HEK293 (cell line): ENCODE results near the gene SERINC4.
A peak's percentile ranks its signal among the peaks of the same experiment; 100 is the strongest.

Source experiments
- BCL6B ChIP-seq: fragments of 450-650 bp; formaldehyde crosslinking; IDR thresholded peaks from 2 replicates; pipeline ENCODE4 v1.5.1; 2017; ENCODE audit warnings: missing biosample characterization, missing genetic modification characterization
- IKZF3 ChIP-seq: fragments of 450-650 bp; IDR thresholded peaks from 2 replicates; pipeline ENCODE4 v1.5.0; 2018; ENCODE audit warnings: missing biosample characterization, mild to moderate bottlenecking, missing genetic modification characterization, moderate library complexity
- SP2 ChIP-seq: fragments of 450-650 bp; formaldehyde crosslinking; IDR thresholded peaks from 2 replicates; pipeline ENCODE4 v1.5.1; 2016; ENCODE audit warnings: missing biosample characterization, missing genetic modification characterization
- SP3 ChIP-seq: fragments of 450-650 bp; formaldehyde crosslinking; IDR thresholded peaks from 2 replicates; pipeline ENCODE4 v1.5.1; 2016; ENCODE audit warnings: missing biosample characterization, missing genetic modification characterization
- ZBTB1 ChIP-seq: fragments of 450-650 bp; formaldehyde crosslinking; IDR thresholded peaks from 2 replicates; pipeline ENCODE4 v1.5.1; 2016; ENCODE audit warnings: missing biosample characterization, missing genetic modification characterization
- ZFHX2 ChIP-seq: fragments of 450-650 bp; formaldehyde crosslinking; conservative IDR thresholded peaks from 2 replicates; pipeline ENCODE4 v1.5.1; 2016; ENCODE audit warnings: missing biosample characterization, missing genetic modification characterization
- ZNF10 ChIP-seq: fragments of 450-650 bp; formaldehyde crosslinking; IDR thresholded peaks from 2 replicates; pipeline ENCODE4 v1.5.1; 2017; ENCODE audit warnings: missing biosample characterization, missing genetic modification characterization
- ZNF132 ChIP-seq: fragments of 450-650 bp; formaldehyde crosslinking; IDR thresholded peaks from 2 replicates; pipeline ENCODE4 v1.5.1; 2017; ENCODE audit warnings: missing biosample characterization, missing genetic modification characterization, borderline replicate concordance
- ZNF18 ChIP-seq: fragments of 450-650 bp; formaldehyde crosslinking; IDR thresholded peaks from 2 replicates; pipeline ENCODE4 v1.5.1; 2016; ENCODE audit warnings: missing biosample characterization, missing genetic modification characterization
- ZNF248 ChIP-seq: fragments of 450-650 bp; formaldehyde crosslinking; IDR thresholded peaks from 2 replicates; pipeline ENCODE4 v1.5.1; 2017; ENCODE audit warnings: missing biosample characterization, missing genetic modification characterization
- ZNF26 ChIP-seq: fragments of 450-650 bp; formaldehyde crosslinking; IDR thresholded peaks from 2 replicates; pipeline ENCODE4 v1.5.1; 2016; ENCODE audit warnings: missing biosample characterization, missing genetic modification characterization
- ZNF266 ChIP-seq: fragments of 450-650 bp; formaldehyde crosslinking; IDR thresholded peaks from 2 replicates; pipeline ENCODE4 v1.5.1; 2016; ENCODE audit warnings: missing biosample characterization, missing genetic modification characterization, low read depth
- ZNF423 ChIP-seq: fragments of 450-650 bp; formaldehyde crosslinking; IDR thresholded peaks from 2 replicates; pipeline ENCODE4 v1.5.1; 2016; ENCODE audit warnings: missing biosample characterization, missing genetic modification characterization
- ZNF433 ChIP-seq: fragments of 450-650 bp; formaldehyde crosslinking; IDR thresholded peaks from 2 replicates; pipeline ENCODE4 v1.5.1; 2016; ENCODE audit warnings: missing biosample characterization, missing genetic modification characterization, low read depth
- ZNF529 ChIP-seq: fragments of 450-650 bp; formaldehyde crosslinking; IDR thresholded peaks from 2 replicates; pipeline ENCODE4 v1.5.1; 2017; ENCODE audit warnings: missing genetic modification characterization, missing biosample characterization; ENCODE audit not compliant: insufficient replicate concordance
- ZNF530 ChIP-seq: fragments of 450-650 bp; formaldehyde crosslinking; IDR thresholded peaks from 2 replicates; pipeline ENCODE4 v1.5.1; 2016; ENCODE audit warnings: low read depth, missing biosample characterization, missing genetic modification characterization
- ZNF561 ChIP-seq: fragments of 450-650 bp; IDR thresholded peaks from 2 replicates; pipeline ENCODE4 v1.5.1; 2018; ENCODE audit warnings: missing biosample characterization, missing genetic modification characterization, borderline replicate concordance
- ZNF596 ChIP-seq: fragments of 450-650 bp; IDR thresholded peaks from 2 replicates; pipeline ENCODE4 v1.5.0; 2018; ENCODE audit warnings: missing biosample characterization, mild to moderate bottlenecking, missing genetic modification characterization, moderate library complexity
- ZNF692 ChIP-seq: fragments of 450-650 bp; formaldehyde crosslinking; IDR thresholded peaks from 2 replicates; pipeline ENCODE4 v1.5.1; 2016; ENCODE audit warnings: missing biosample characterization, missing genetic modification characterization
- ZNF704 ChIP-seq: fragments of 450-650 bp; formaldehyde crosslinking; IDR thresholded peaks from 2 replicates; pipeline ENCODE4 v1.5.1; 2016; ENCODE audit warnings: missing biosample characterization, missing genetic modification characterization
- ZNF768 ChIP-seq: fragments of 450-650 bp; formaldehyde crosslinking; IDR thresholded peaks from 2 replicates; pipeline ENCODE4 v1.5.1; 2018; ENCODE audit warnings: missing biosample characterization, mild to moderate bottlenecking, missing genetic modification characterization
- ZNF837 ChIP-seq: fragments of 450-650 bp; formaldehyde crosslinking; IDR thresholded peaks from 2 replicates; pipeline ENCODE4 v1.5.1; 2016; ENCODE audit warnings: missing biosample characterization, missing genetic modification characterization
- ZSCAN18 ChIP-seq: fragments of 450-650 bp; formaldehyde crosslinking; IDR thresholded peaks from 2 replicates; pipeline ENCODE4 v1.5.1; 2016; ENCODE audit warnings: missing biosample characterization, missing genetic modification characterization
- ZSCAN30 ChIP-seq: fragments of 450-650 bp; IDR thresholded peaks from 2 replicates; pipeline ENCODE4 v1.5.1; 2018; ENCODE audit warnings: missing biosample characterization, mild to moderate bottlenecking, missing genetic modification characterization, moderate library complexity
- TF ChIP-seq, protein P1 (sequence below): fragments of 450-650 bp; formaldehyde crosslinking; IDR thresholded peaks from 2 replicates; pipeline ENCODE4 v1.5.0; 2017; ENCODE audit warnings: missing biosample characterization, missing genetic modification characterization, borderline replicate concordance
- TF ChIP-seq, protein P2 (sequence below): fragments of 450-650 bp; formaldehyde crosslinking; IDR thresholded peaks from 2 replicates; pipeline ENCODE4 v1.5.1; 2017; ENCODE audit warnings: missing biosample characterization, missing genetic modification characterization

The SERINC4 gene

DNA sequence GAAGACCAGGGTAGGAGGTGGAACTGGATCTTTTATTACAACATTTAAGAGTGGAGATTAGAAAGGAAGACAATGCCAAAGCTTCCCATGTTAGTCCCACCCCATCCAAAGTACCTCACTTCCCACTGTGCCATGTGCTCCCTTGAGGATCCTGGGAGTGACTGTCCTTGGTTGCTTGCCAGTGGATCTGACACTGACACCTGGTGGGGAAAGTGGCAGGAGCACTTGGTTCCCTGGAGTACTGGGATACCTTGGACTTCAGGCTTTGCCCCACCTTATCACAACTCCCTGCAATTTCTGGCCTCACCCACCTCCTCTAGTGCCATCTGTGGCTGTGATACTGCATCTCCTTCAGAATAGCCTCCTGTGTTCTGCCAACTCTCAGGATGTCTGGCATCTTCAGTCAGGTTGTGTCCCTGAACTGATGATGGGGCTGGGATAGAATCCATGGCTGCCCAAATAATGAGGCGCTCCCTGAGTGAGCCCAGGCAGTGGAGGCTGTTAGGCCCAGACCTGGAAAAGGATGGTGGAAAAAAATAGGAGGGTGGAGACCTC, 24.5 kb downstream of the SERINC4 start (continued):
- TF ChIP-seq ZNF26 (tag by site-specific recombination) (no peak), ZSCAN18 (tag by site-specific recombination) (no peak), ZFHX2 (tag by site-specific recombination) (no peak), SP2 (tag by site-specific recombination) (peak; percentile 33), ZSCAN30 (tag by site-specific recombination) (no peak), ZNF596 (tag by site-specific recombination) (no peak), ZNF561 (tag by site-specific recombination) (no peak), ZNF768 (no peak), ZNF266 (tag by site-specific recombination) (no peak), ZNF132 (tag by site-specific recombination) (no peak), ZNF837 (tag by site-specific recombination) (no peak), ZNF423 (tag by site-specific recombination) (0 out of 2 replicates have a peak, but pooled peaks have one; percentile 45), ZNF529 (tag by site-specific recombination) (no peak), ZNF10 (tag by site-specific recombination) (no peak), BCL6B (tag by site-specific recombination) (no peak), ZNF692 (tag by site-specific recombination) (no peak), ZNF248 (tag by site-specific recombination) (no peak), ZNF704 (no peak), ZBTB1 (tag by site-specific recombination) (no peak), ZNF530 (tag by site-specific recombination) (no peak), ZNF433 (tag by site-specific recombination) (no peak), SP3 (no peak; the same call in 1 of the 2 replicates), ZNF18 (tag by site-specific recombination) (no peak), IKZF3 (tag by site-specific recombination) (peak; percentile 67)
- TF ChIP-seq, protein P1, sequence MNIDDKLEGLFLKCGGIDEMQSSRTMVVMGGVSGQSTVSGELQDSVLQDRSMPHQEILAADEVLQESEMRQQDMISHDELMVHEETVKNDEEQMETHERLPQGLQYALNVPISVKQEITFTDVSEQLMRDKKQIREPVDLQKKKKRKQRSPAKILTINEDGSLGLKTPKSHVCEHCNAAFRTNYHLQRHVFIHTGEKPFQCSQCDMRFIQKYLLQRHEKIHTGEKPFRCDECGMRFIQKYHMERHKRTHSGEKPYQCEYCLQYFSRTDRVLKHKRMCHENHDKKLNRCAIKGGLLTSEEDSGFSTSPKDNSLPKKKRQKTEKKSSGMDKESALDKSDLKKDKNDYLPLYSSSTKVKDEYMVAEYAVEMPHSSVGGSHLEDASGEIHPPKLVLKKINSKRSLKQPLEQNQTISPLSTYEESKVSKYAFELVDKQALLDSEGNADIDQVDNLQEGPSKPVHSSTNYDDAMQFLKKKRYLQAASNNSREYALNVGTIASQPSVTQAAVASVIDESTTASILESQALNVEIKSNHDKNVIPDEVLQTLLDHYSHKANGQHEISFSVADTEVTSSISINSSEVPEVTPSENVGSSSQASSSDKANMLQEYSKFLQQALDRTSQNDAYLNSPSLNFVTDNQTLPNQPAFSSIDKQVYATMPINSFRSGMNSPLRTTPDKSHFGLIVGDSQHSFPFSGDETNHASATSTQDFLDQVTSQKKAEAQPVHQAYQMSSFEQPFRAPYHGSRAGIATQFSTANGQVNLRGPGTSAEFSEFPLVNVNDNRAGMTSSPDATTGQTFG (tag by site-specific recombination): no peak
- TF ChIP-seq, protein P2, sequence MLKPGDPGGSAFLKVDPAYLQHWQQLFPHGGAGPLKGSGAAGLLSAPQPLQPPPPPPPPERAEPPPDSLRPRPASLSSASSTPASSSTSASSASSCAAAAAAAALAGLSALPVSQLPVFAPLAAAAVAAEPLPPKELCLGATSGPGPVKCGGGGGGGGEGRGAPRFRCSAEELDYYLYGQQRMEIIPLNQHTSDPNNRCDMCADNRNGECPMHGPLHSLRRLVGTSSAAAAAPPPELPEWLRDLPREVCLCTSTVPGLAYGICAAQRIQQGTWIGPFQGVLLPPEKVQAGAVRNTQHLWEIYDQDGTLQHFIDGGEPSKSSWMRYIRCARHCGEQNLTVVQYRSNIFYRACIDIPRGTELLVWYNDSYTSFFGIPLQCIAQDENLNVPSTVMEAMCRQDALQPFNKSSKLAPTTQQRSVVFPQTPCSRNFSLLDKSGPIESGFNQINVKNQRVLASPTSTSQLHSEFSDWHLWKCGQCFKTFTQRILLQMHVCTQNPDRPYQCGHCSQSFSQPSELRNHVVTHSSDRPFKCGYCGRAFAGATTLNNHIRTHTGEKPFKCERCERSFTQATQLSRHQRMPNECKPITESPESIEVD (tag by site-specific recombination): no peak
